C4-2B (cell line): Measurements from ENCODE around the gene OR12D1.
"Not testable (repeated sequence)": the region's sequence is repeated elsewhere in the genome, so short reads cannot be mapped to it uniquely, and the experiment has no call there.

Source experiments
- H3K27ac ChIP-seq: fragments of 450-650 bp; 2 replicates; pipeline ENCODE4 v1.5.1; 2017
- CTCF ChIP-seq: fragments of 450-650 bp; conservative IDR thresholded peaks from 2 replicates; pipeline ENCODE4 v1.5.1; 2017; ENCODE audit warnings: mild to moderate bottlenecking
- ZFX ChIP-seq: fragments of 450-650 bp; IDR thresholded peaks from 2 replicates; pipeline ENCODE4 v1.6.1; 2017

OR12D1 gene

GRCh38 chr6:29403801-29404200, 10.9 kb upstream of the OR12D1 start:
- TF ChIP-seq ZFX (no peak), CTCF (no peak)
- H3K27ac ChIP-seq: no peak overlapping the region

- TF ChIP-seq CTCF (no peak), ZFX (no peak)
- H3K27ac ChIP-seq: no peak overlapping the region
These were observed 4.8 kb downstream of the OR12D1 start for GRCh38 chr6:29419516-29419915.

- TF ChIP-seq ZFX: no peak
- TF ChIP-seq CTCF: no peak
- H3K27ac ChIP-seq: no peak overlapping the region
These were observed 9.4 kb downstream of the OR12D1 start for GRCh38 chr6:29424168-29424567.

GRCh38 chr6:29424575-29424974, 9.8 kb downstream of the OR12D1 start:
- no peak for TF ChIP-seq CTCF
- no peak for TF ChIP-seq ZFX

DNA sequence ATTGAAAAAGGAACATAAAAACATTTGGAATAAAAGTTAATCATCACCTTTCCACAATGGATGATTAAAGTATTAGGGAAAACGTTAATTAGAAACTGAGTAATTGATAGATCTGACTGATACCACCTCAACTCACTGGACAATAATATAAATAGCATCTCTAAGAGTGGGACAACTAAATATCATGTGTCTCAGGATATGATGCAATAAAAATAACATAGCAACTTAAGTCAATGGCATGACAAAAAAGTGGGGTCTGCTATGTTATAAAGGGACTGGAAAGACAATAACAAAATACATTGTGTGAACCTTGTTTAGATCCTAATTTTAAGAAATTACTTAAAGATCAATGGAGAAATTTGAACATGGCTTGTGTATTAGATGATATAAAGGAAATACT, 10.3 kb downstream of the OR12D1 start:
- H3K27ac ChIP-seq: no peak overlapping the region
- TF ChIP-seq CTCF (no peak), ZFX (no peak)

More at GRCh38 chr6:29424575-29424974, 9.8 kb downstream of the OR12D1 start:
- no peak overlapping the region for H3K27ac ChIP-seq

- TF ChIP-seq ZFX (no peak), CTCF (no peak)
- H3K27ac ChIP-seq: no peak overlapping the region
These were observed 11.9 kb downstream of the OR12D1 start for GRCh38 chr6:29426654-29427053.

- H3K27ac ChIP-seq: not testable (repeated sequence)
- peak; percentile 69 for TF ChIP-seq CTCF
These were observed 22.0 kb downstream of the OR12D1 start for GRCh38 chr6:29436730-29437129.
